HCT116 (cell line): Measurements from ENCODE around the gene RALB. TPM values are rescaled to one million over a fixed set of nuclear protein-coding genes. Genes with fewer than 3 reads are reported as not detected.

Experiments used
- ATAC-seq: fragments of 200-7000 bp; cut with Tn5 transposase; 2 replicates; pipeline ENCODE4 v1.9.1; 2020; ENCODE audit warnings: mild to moderate bottlenecking, moderate library complexity
- BruUV-seq: library from RNA; stranded (reverse); fragments of 400-500 nt; replicated peaks from 2 replicates; lab custom pipeline; 2021; lab: Mats Ljungman, UMichigan
- CTCF ChIA-PET: fragments of 300-600 bp; sonication (Branson Sonifier 250); formaldehyde crosslinking; loops from one replicate; lab custom pipeline; 2021; ENCODE audit warnings: antibody characterized with exemption; lab: Charles Lee
- POLR2A ChIA-PET: fragments of 300-600, 350-600 bp; sonication (Branson Sonifier 250); formaldehyde crosslinking; loops from one replicate; lab custom pipeline; 2021; ENCODE audit warnings: antibody characterized with exemption; lab: Charles Lee
- RAD21 ChIA-PET, 2 experiments: fragments of 300-600 bp; sonication (Branson Sonifier 250); formaldehyde crosslinking; loops; one replicate each; lab custom pipeline; 2023; ENCODE audit warnings: low total read pairs in 2 of 2; ENCODE audit not compliant: uncharacterized antibody in 2 of 2, unreplicated experiment in 2 of 2, low non-redundant PET in 1 of 2; lab: Charles Lee
- DNase-seq: peaks from one replicate; pipeline ENCODE4 v3.0.0-alpha.2; 2010; ENCODE audit warnings: low read depth, low spot score
- H2AFZ ChIP-seq: fragments of 200-600 bp; shearing (Covaris generic), sonication (generic); 2 replicates; pipeline ENCODE4 v1.6.1; 2017; ENCODE audit warnings: low read depth, mixed run types, mixed read lengths, antibody characterized with exemption, low read length; ENCODE audit not compliant: poor library complexity, severe bottlenecking
- H3K27ac ChIP-seq: 2 replicates; pipeline ENCODE4 v1.5.1; 2012; ENCODE audit warnings: low read depth, low read length
- H3K27me3 ChIP-seq: fragments of 200-600 bp; sonication (generic); 2 replicates; pipeline ENCODE4 v1.6.1; 2016; ENCODE audit warnings: mixed run types, low read length, mixed read lengths; ENCODE audit not compliant: insufficient read depth
- H3K36me3 ChIP-seq, 2 experiments: fragments of 200-500 bp in 1 of 2; fragments of 200-600 bp in 1 of 2; sonication (Bioruptor generic) in 1 of 2; sonication (generic) in 1 of 2; 2 replicates each; pipeline versions ENCODE4 v1.5.1 to v1.6.1; 2014 to 2016; ENCODE audit warnings: low read length in 2 of 2, inconsistent platforms in 1 of 2, mixed read lengths in 1 of 2, mixed run types in 1 of 2; ENCODE audit not compliant: insufficient read depth in 2 of 2, control insufficient read depth in 1 of 2
- H3K4me1 ChIP-seq, 2 experiments: fragments of 200-600 bp in 1 of 2; sonication (generic) in 1 of 2; 2 replicates each; pipeline versions ENCODE4 v1.5.1 to v1.6.1; 2012 to 2017; ENCODE audit warnings: low read length in 2 of 2, inconsistent platforms in 1 of 2, mild to moderate bottlenecking in 1 of 2, mixed read lengths in 1 of 2, mixed run types in 1 of 2, moderate library complexity in 1 of 2; ENCODE audit not compliant: insufficient read depth in 2 of 2, control insufficient read depth in 1 of 2
- H3K4me2 ChIP-seq: fragments of 200-600 bp; sonication (generic); 2 replicates; pipeline ENCODE4 v1.6.1; 2017; ENCODE audit warnings: mixed run types, low read length, mixed read lengths
- H3K4me3 ChIP-seq, 2 experiments: fragments of 200-600 bp in 1 of 2; sonication (generic) in 1 of 2; replicated peaks in 1 of 2; 2 replicates each; pipeline ENCODE4 v1.5.1; 2011 to 2016; ENCODE audit warnings: low read length in 2 of 2, control low read depth in 1 of 2, low read depth in 1 of 2, mild to moderate bottlenecking in 1 of 2, mixed read lengths in 1 of 2, mixed run types in 1 of 2
- H3K79me2 ChIP-seq: fragments of 200-600 bp; sonication (generic); 2 replicates; pipeline ENCODE4 v1.6.1; 2017; ENCODE audit warnings: mild to moderate bottlenecking, mixed run types, low read length, moderate library complexity, mixed read lengths; ENCODE audit not compliant: insufficient read depth
- H3K9ac ChIP-seq: fragments of 200-600 bp; sonication (generic); 2 replicates; pipeline ENCODE4 v1.6.1; 2016; ENCODE audit warnings: low read length, mixed read lengths
- H3K9me2 ChIP-seq: fragments of 200-600 bp; sonication (generic), shearing (Covaris generic); 2 replicates; pipeline ENCODE4 v1.6.1; 2017; ENCODE audit warnings: mixed run types, mild to moderate bottlenecking, moderate library complexity; ENCODE audit not compliant: insufficient read depth
- H3K9me3 ChIP-seq, 2 experiments: fragments of 200-500 bp in 1 of 2; fragments of 200-600 bp in 1 of 2; sonication (Bioruptor generic) in 1 of 2; sonication (generic) in 1 of 2; 2 replicates each; pipeline ENCODE4 v1.6.1; 2014 to 2017; ENCODE audit warnings: low read length in 2 of 2, mixed read lengths in 2 of 2, inconsistent platforms in 1 of 2, low read depth in 1 of 2, mild to moderate bottlenecking in 1 of 2, mixed run types in 1 of 2, moderate library complexity in 1 of 2; ENCODE audit not compliant: control insufficient read depth in 1 of 2, insufficient read depth in 1 of 2
- H4K20me1 ChIP-seq: fragments of 200-600 bp; sonication (generic), shearing (Covaris generic); 2 replicates; pipeline ENCODE4 v1.6.1; 2017; ENCODE audit warnings: mixed run types, mild to moderate bottlenecking, moderate library complexity; ENCODE audit not compliant: insufficient read depth
- CEBPB ChIP-seq: IDR thresholded peaks from 2 replicates; pipeline ENCODE4 v1.6.1; 2012; ENCODE audit warnings: low read depth
- EGR1 ChIP-seq: IDR thresholded peaks from 2 replicates; pipeline ENCODE4 v1.6.1; 2012; ENCODE audit warnings: low read depth
- ELF1 ChIP-seq: IDR thresholded peaks from 2 replicates; pipeline ENCODE4 v1.6.1; 2012; ENCODE audit warnings: low read depth, borderline replicate concordance
- EZH2 ChIP-seq: fragments of 200-600 bp; sonication (generic); IDR thresholded peaks from 2 replicates; pipeline ENCODE4 v1.6.1; 2017; ENCODE audit warnings: antibody characterized with exemption, mixed run types
- FOSL1 ChIP-seq: IDR thresholded peaks from 2 replicates; pipeline ENCODE4 v1.6.1; 2012; ENCODE audit warnings: low read depth
- JUND ChIP-seq: IDR thresholded peaks from 2 replicates; pipeline ENCODE4 v1.6.1; 2012
- MAX ChIP-seq: IDR thresholded peaks from 2 replicates; pipeline ENCODE4 v1.6.1; 2012
- POLR2AphosphoS5 ChIP-seq: IDR thresholded peaks from 2 replicates; pipeline ENCODE4 v1.6.1; 2011; ENCODE audit warnings: mild to moderate bottlenecking, low read depth, low read length, moderate library complexity
- RAD21 ChIP-seq: IDR thresholded peaks from 2 replicates; pipeline ENCODE4 v1.6.1; 2012; ENCODE audit warnings: low read depth, mild to moderate bottlenecking
- REST ChIP-seq: IDR thresholded peaks from 2 replicates; pipeline ENCODE4 v1.6.1; 2012; ENCODE audit warnings: low read depth
- SP1 ChIP-seq: IDR thresholded peaks from 2 replicates; pipeline ENCODE4 v1.6.1; 2012; ENCODE audit warnings: low read depth
- SRF ChIP-seq: IDR thresholded peaks from 2 replicates; pipeline ENCODE4 v1.6.1; 2012; ENCODE audit warnings: low read depth
- TCF7L2 ChIP-seq: IDR thresholded peaks from 2 replicates; pipeline ENCODE4 v1.7.0; 2011; ENCODE audit warnings: borderline replicate concordance, inconsistent platforms; ENCODE audit not compliant: insufficient read depth, insufficient read length; ENCODE audit errors: extremely low read depth
- YY1 ChIP-seq: IDR thresholded peaks from 2 replicates; pipeline ENCODE4 v1.6.1; 2011; ENCODE audit warnings: low read length, low read depth, moderate library complexity, mild to moderate bottlenecking; ENCODE audit not compliant: insufficient replicate concordance; ENCODE audit errors: extremely low read depth
- ZBTB33 ChIP-seq: IDR thresholded peaks from 2 replicates; pipeline ENCODE4 v1.6.1; 2011; ENCODE audit warnings: mild to moderate bottlenecking, low read length, moderate library complexity; ENCODE audit not compliant: insufficient replicate concordance; ENCODE audit errors: extremely low read depth
- ZFX ChIP-seq: fragments of 450-650 bp; IDR thresholded peaks from 2 replicates; pipeline ENCODE4 v1.6.1; 2017
- ZNF274 ChIP-seq: fragments of 200-500 bp; sonication (Bioruptor generic); IDR thresholded peaks from 2 replicates; pipeline ENCODE4 v1.6.1; 2014; ENCODE audit warnings: mild to moderate bottlenecking, low read depth, low read length, inconsistent platforms
- intact Hi-C: fragments of 100-400 bp; cut with micrococcal nuclease; formaldehyde crosslinking; loops from 2 replicates; pipeline ENCODE4 v1.10.0; 2022
- total RNA-seq: library from RNA; stranded (reverse); gene quantifications from one replicate; pipeline ENCODE4 v1.2.1, GENCODE V29; 2021; ENCODE audit not compliant: unreplicated experiment

The RALB gene
- total RNA-seq, 1 experiment from 2014 or later: 42.8 TPM

GRCh38 chr2:120301284-120301683 lies 48.6 kb downstream of the RALB start:
- Histone ChIP-seq H2AFZ (no peak overlapping the region), H3K4me1 (no peaks in the 10 kb centered on the region), H3K9me2 (no peaks in the 10 kb centered on the region), H4K20me1 (no peaks in the 10 kb centered on the region), H3K79me2 (no peaks in the 10 kb centered on the region), H3K9me3 (no peaks in the 10 kb centered on the region), H3K4me2 (no peak overlapping the region), H3K27ac (no peak overlapping the region), H3K27me3 (no peaks in the 10 kb centered on the region), H3K9ac (no peak overlapping the region), H3K36me3 (peaks cover 0 to 7% of the 10 kb centered on the region in 2 experiments; a peak in 1 of 4 replicates), H3K4me3 (no peak overlapping the region)
- no TSS peak for BruUV-seq
- CTCF ChIA-PET: interaction anchor here (1.6 kb wide), 1 partner anchor 12 kb away, joined by 3 read pairs; no protein-coding TSS in a partner anchor
- no peak for DNase-seq
- RAD21 ChIA-PET: no interaction called here
- TF ChIP-seq SP1 (no peak), ZFX (no peak), YY1 (no peak), CEBPB (no peak), TCF7L2 (no peak), RAD21 (no peak), POLR2AphosphoS5 (no peak), SRF (no peak)
- ATAC-seq: no peak
- intact Hi-C loops: no loop called here
- POLR2A ChIA-PET: no interaction called here

- Histone ChIP-seq H3K4me3 (no peak overlapping the region), H3K36me3 (peaks cover 0 to 7% of the 10 kb centered on the region in 2 experiments; a peak in 1 of 4 replicates), H3K4me2 (no peak overlapping the region), H3K9me3 (no peaks in the 10 kb centered on the region), H3K9ac (no peak overlapping the region), H3K79me2 (no peaks in the 10 kb centered on the region), H3K27ac (no peak overlapping the region), H3K4me1 (no peaks in the 10 kb centered on the region), H3K9me2 (no peaks in the 10 kb centered on the region), H4K20me1 (no peaks in the 10 kb centered on the region), H3K27me3 (no peaks in the 10 kb centered on the region), H2AFZ (no peak overlapping the region)
- POLR2A ChIA-PET: no interaction called here
- ATAC-seq: no peak
- DNase-seq: no peak
- CTCF ChIA-PET: interaction anchor here (1.6 kb wide), 1 partner anchor 11 kb away, joined by 3 read pairs; no protein-coding TSS in a partner anchor
- BruUV-seq: no TSS peak
- intact Hi-C loops: no loop called here
- RAD21 ChIA-PET: no interaction called here
- TF ChIP-seq FOSL1: no peak
- no peak for TF ChIP-seq ZFX
- no peak for TF ChIP-seq REST
- no peak for TF ChIP-seq MAX
- no peak for TF ChIP-seq YY1
- TF ChIP-seq ZNF274: no peak
- no peak for TF ChIP-seq JUND
- no peak for TF ChIP-seq CEBPB
- TF ChIP-seq EZH2: no peak
- no peak for TF ChIP-seq ZBTB33
- no peak for TF ChIP-seq EGR1
- TF ChIP-seq ELF1: no peak
Observed at GRCh38 chr2:120302301-120302700, 49.6 kb downstream of the RALB start.
